Measurements from ENCODE around the gene LENG1. TPM values are rescaled to one million over a fixed set of nuclear protein-coding genes. Genes with fewer than 3 reads are reported as not detected.
A peak's percentile ranks its signal among the peaks of the same experiment; 100 is the strongest.

The LENG1 gene
- total and polyA plus RNA-seq, 4 experiments from 2014 or later, result 9.9 to 22.7 (median 18.8) TPM

- ChIA-PET POLR2A (ENCODE audit: partially characterized antibody) (interaction anchor here (4.8 kb wide), 1 partner anchor 10 kb away, joined by 78 read pairs; the partner anchor contains the start of genes PRPF31 and TFPT), CTCF (ENCODE audit: partially characterized antibody) (no interaction called here)
- Mint-ChIP-seq H3K27ac (peak overlapping the region in 1 of 7 donors; percentile 47), H3K27me3 (no peaks in the 10 kb centered on the region), H3K4me3 (peak overlapping the region in 2 of 8 donors; percentile 20 to 49), H3K36me3 (peaks cover 21 to 48% of the 10 kb centered on the region in 2 donors), H3K4me1 (peaks cover 14 to 29% (median 22%) of the 10 kb centered on the region in 4 donors), H3K9me3 (no peaks in the 10 kb centered on the region)
- Histone ChIP-seq H3K36me3 (ENCODE audit: insufficient read depth, low read length) (peaks cover 40% of the 10 kb centered on the region), H3K27me3 (ENCODE audit: insufficient read depth, low read length) (no peaks in the 10 kb centered on the region), H3K4me1 (ENCODE audit: insufficient read depth, low read length) (peaks cover 17% of the 10 kb centered on the region), H3K4me3 (ENCODE audit: low read length in 2 of 2) (no peak overlapping the region), H3K27ac (ENCODE audit: low read depth, low read length) (no peak overlapping the region), H3K9me3 (ENCODE audit: control insufficient read depth in 1 of 2, low read length in 2 of 2) (no peaks in the 10 kb centered on the region)
- no peak for DNase-seq
- intact Hi-C loops (cut with micrococcal nuclease), result loop anchor here (10.0 kb wide), 1 partner anchor 1549 kb away; the partner anchor contains the start of gene U2AF2
Observed at GRCh38 chr19:54105796-54106195, 53.7 kb downstream of the LENG1 start.

Other genes with a start within 250 kb of the LENG1 start
- not detected for gene CACNG8, start 196.8 kb downstream of the LENG1 start, total RNA-seq
- gene CACNG8, start 196.8 kb downstream of the LENG1 start, polyA plus RNA-seq, result not detected
- not detected for gene CACNG6, start 168.1 kb downstream of the LENG1 start, total RNA-seq
- gene CACNG6, start 168.1 kb downstream of the LENG1 start, polyA plus RNA-seq, result not detected
- gene VSTM1, start 95.8 kb downstream of the LENG1 start, total RNA-seq, result not detected
- not detected for gene VSTM1, start 95.8 kb downstream of the LENG1 start, polyA plus RNA-seq
- gene TARM1, start 78.4 kb downstream of the LENG1 start, total RNA-seq, result not detected
- not detected for gene TARM1, start 78.4 kb downstream of the LENG1 start, polyA plus RNA-seq
- 1 to 10 TPM in 1 of 2 experiments, under 1 TPM in 1; 0.64 to 1.1 TPM for gene OSCAR, start 58.9 kb downstream of the LENG1 start, total RNA-seq
- gene OSCAR, start 58.9 kb downstream of the LENG1 start, polyA plus RNA-seq, result under 1 TPM in 1 of 2 donors, not detected in 1; 0.23 TPM
- 100 to 1,000 TPM; 135 to 137 TPM for gene NDUFA3, start 56.9 kb downstream of the LENG1 start, total RNA-seq
- gene NDUFA3, start 56.9 kb downstream of the LENG1 start, polyA plus RNA-seq, result 100 to 1,000 TPM; 374 to 440 TPM
- 10 to 100 TPM; 17.2 to 19.0 TPM for gene TFPT, start 44.1 kb downstream of the LENG1 start, total RNA-seq
- 10 to 100 TPM; 17.6 to 31.0 TPM for gene TFPT, start 44.1 kb downstream of the LENG1 start, polyA plus RNA-seq
- 10 to 100 TPM; 77.6 to 80.0 TPM for gene PRPF31, start 44.0 kb downstream of the LENG1 start, total RNA-seq
- 10 to 100 TPM; 73.0 to 79.0 TPM for gene PRPF31, start 44.0 kb downstream of the LENG1 start, polyA plus RNA-seq
- gene CNOT3, start 22.0 kb downstream of the LENG1 start, total RNA-seq, result 10 to 100 TPM; 80.0 to 82.3 TPM
- gene CNOT3, start 22.0 kb downstream of the LENG1 start, polyA plus RNA-seq, result 10 to 100 TPM in 1 of 2 donors, 1 to 10 TPM in 1; 3.3 to 21.0 TPM
- gene TMC4, start 13.4 kb upstream of the LENG1 start, total RNA-seq, result 1 to 10 TPM in 1 of 2 experiments, under 1 TPM in 1; 0.61 to 1.1 TPM
- 1 to 10 TPM in 1 of 2 donors, under 1 TPM in 1; 0.71 to 3.3 TPM for gene TMC4, start 13.4 kb upstream of the LENG1 start, polyA plus RNA-seq
- 10 to 100 TPM; 46.4 to 55.5 TPM for gene MBOAT7, start 29.9 kb upstream of the LENG1 start, total RNA-seq
- gene MBOAT7, start 29.9 kb upstream of the LENG1 start, polyA plus RNA-seq, result 10 to 100 TPM; 16.0 to 28.7 TPM
- gene TSEN34, start 31.6 kb upstream of the LENG1 start, total RNA-seq, result 10 to 100 TPM; 23.2 to 25.8 TPM
- gene TSEN34, start 31.6 kb upstream of the LENG1 start, polyA plus RNA-seq, result 10 to 100 TPM; 20.3 to 39.6 TPM
- gene RPS9, start 41.1 kb upstream of the LENG1 start, total RNA-seq, result 1,000 to 10,000 TPM; 1,117 to 1,127 TPM
- 1,000 to 10,000 TPM in 1 of 2 donors, 100 to 1,000 TPM in 1; 924 to 1,042 TPM for gene RPS9, start 41.1 kb upstream of the LENG1 start, polyA plus RNA-seq
- gene LILRB3, start 63.3 kb upstream of the LENG1 start, total RNA-seq, result 1 to 10 TPM; 8.8 to 9.1 TPM
- 1 to 10 TPM in 1 of 2 donors, under 1 TPM in 1; 0.97 to 5.8 TPM for gene LILRB3, start 63.3 kb upstream of the LENG1 start, polyA plus RNA-seq
- 1 to 10 TPM in 1 of 2 experiments, under 1 TPM in 1; 0.73 to 1.2 TPM for gene LILRA6, start 83.1 kb upstream of the LENG1 start, total RNA-seq
- 1 to 10 TPM in 1 of 2 donors, not detected in 1; 2.9 TPM for gene LILRA6, start 83.1 kb upstream of the LENG1 start, polyA plus RNA-seq
- gene LILRB5, start 97.6 kb upstream of the LENG1 start, total RNA-seq, result under 1 TPM; 0.47 to 0.52 TPM
- gene LILRB5, start 97.6 kb upstream of the LENG1 start, polyA plus RNA-seq, result not detected
- 1 to 10 TPM in 1 of 2 experiments, under 1 TPM in 1; 0.58 to 1.2 TPM for gene LILRB2, start 121.4 kb upstream of the LENG1 start, total RNA-seq
- gene LILRB2, start 121.4 kb upstream of the LENG1 start, polyA plus RNA-seq, result not detected
- under 1 TPM; 0.36 to 0.38 TPM for gene LILRA5, start 153.4 kb upstream of the LENG1 start, total RNA-seq
- gene LILRA5, start 153.4 kb upstream of the LENG1 start, polyA plus RNA-seq, result not detected
- not detected for gene LILRA4, start 179.4 kb upstream of the LENG1 start, total RNA-seq
- gene LILRA4, start 179.4 kb upstream of the LENG1 start, polyA plus RNA-seq, result under 1 TPM in 1 of 2 donors, not detected in 1; 0.45 TPM
- 10 to 100 TPM; 57.6 to 59.8 TPM for gene LAIR1, start 205.2 kb upstream of the LENG1 start, total RNA-seq
- gene LAIR1, start 205.2 kb upstream of the LENG1 start, polyA plus RNA-seq, result 10 to 100 TPM; 23.1 to 60.5 TPM